MCF 10A (cell line): Measurements from ENCODE around the gene NARS2. TPM values are rescaled to one million over a fixed set of nuclear protein-coding genes. Genes with fewer than 3 reads are reported as not detected.

Experiments used
- BruUV-seq: library from RNA; stranded (reverse); fragments of 400-500 nt; replicated peaks from 2 replicates; lab custom pipeline; 2021; lab: Mats Ljungman, UMichigan
- CTCF ChIA-PET: fragments of 300-600 bp; sonication (Branson Sonifier 250); formaldehyde crosslinking; extraction: SDS; loops from one replicate; lab custom pipeline; 2021; ENCODE audit warnings: antibody characterized with exemption, inconsistent platforms; lab: Yijun Ruan, JAX
- POLR2A ChIA-PET: fragments of 300-600, 350-650 bp; sonication (Branson Sonifier 250); formaldehyde crosslinking; extraction: SDS; loops from one replicate; lab custom pipeline; 2020; ENCODE audit warnings: antibody characterized with exemption, inconsistent platforms; lab: Yijun Ruan, JAX
- DNase-seq: peaks from one replicate; pipeline ENCODE4 v3.0.0-alpha.2; 2018; ENCODE audit not compliant: unreplicated experiment
- H3K27ac Mint-ChIP-seq: one replicate; pipeline ENCODE4 v1.8.0; 2022; ENCODE audit warnings: mild to moderate bottlenecking, low read depth, mixed read lengths; ENCODE audit not compliant: unreplicated experiment
- H3K27me3 Mint-ChIP-seq: one replicate; pipeline ENCODE4 v1.8.0; 2022; ENCODE audit warnings: mixed read lengths; ENCODE audit not compliant: insufficient read depth, unreplicated experiment
- H3K36me3 Mint-ChIP-seq: one replicate; pipeline ENCODE4 v1.8.0; 2022; ENCODE audit warnings: mild to moderate bottlenecking, moderate library complexity, mixed read lengths; ENCODE audit not compliant: insufficient read depth, unreplicated experiment
- H3K4me1 Mint-ChIP-seq: one replicate; pipeline ENCODE4 v1.8.0; 2022; ENCODE audit warnings: mixed read lengths; ENCODE audit not compliant: insufficient read depth, unreplicated experiment
- H3K4me3 Mint-ChIP-seq: one replicate; pipeline ENCODE4 v1.8.0; 2022; ENCODE audit warnings: mild to moderate bottlenecking, moderate library complexity, mixed read lengths; ENCODE audit not compliant: unreplicated experiment
- H3K9me3 Mint-ChIP-seq: one replicate; pipeline ENCODE4 v1.8.0; 2022; ENCODE audit warnings: mixed read lengths; ENCODE audit not compliant: unreplicated experiment
- CTCF ChIP-seq: fragments of 200-600 bp; IDR thresholded peaks from one replicate; pipeline ENCODE4 v1.8.0; 2022; ENCODE audit warnings: antibody characterized with exemption, mild to moderate bottlenecking; ENCODE audit not compliant: unreplicated experiment
- intact Hi-C: fragments of 100-400 bp; cut with micrococcal nuclease; formaldehyde crosslinking; loops from 2 replicates; pipeline ENCODE4 v1.14.1; 2022
- total RNA-seq: library from RNA; stranded (reverse); gene quantifications from 2 replicates; pipeline ENCODE4 v1.2.3, GENCODE V29; 2022

NARS2 gene
- total RNA-seq, 1 experiment from 2014 or later = 24.6 TPM

- Mint-ChIP-seq H3K4me3 (no peak overlapping the region), H3K27me3 (no peaks in the 10 kb centered on the region), H3K4me1 (no peaks in the 10 kb centered on the region), H3K27ac (no peak overlapping the region), H3K9me3 (no peaks in the 10 kb centered on the region), H3K36me3 (no peaks in the 10 kb centered on the region)
- ChIA-PET POLR2A (no interaction called here), CTCF (interaction anchor here (0.6 to 1.0 kb wide), 2 partner anchors 17 to 34 kb away, joined by 3 read pairs; no protein-coding TSS in a partner anchor)
- intact Hi-C loops = no loop called here
- no peak for TF ChIP-seq CTCF
- no TSS peak for BruUV-seq
- DNase-seq = no peak
Measured at GRCh38 chr11:78392854-78393253, 181.8 kb downstream of the NARS2 start.

GRCh38 chr11:78391424-78391823 lies 183.2 kb downstream of the NARS2 start:
- Mint-ChIP-seq H3K27me3 (no peaks in the 10 kb centered on the region), H3K9me3 (no peaks in the 10 kb centered on the region), H3K4me1 (no peaks in the 10 kb centered on the region), H3K27ac (no peak overlapping the region), H3K36me3 (no peaks in the 10 kb centered on the region), H3K4me3 (no peak overlapping the region)
- ChIA-PET POLR2A (no interaction called here), CTCF (interaction anchor here (0.6 kb wide), 1 partner anchor 1225 kb away, joined by 3 read pairs; no protein-coding TSS in a partner anchor)
- no peak for DNase-seq
- intact Hi-C loops = no loop called here
- no peak for TF ChIP-seq CTCF
- no TSS peak for BruUV-seq

- no peak for TF ChIP-seq CTCF
- Mint-ChIP-seq H3K27me3 (no peaks in the 10 kb centered on the region), H3K27ac (no peak overlapping the region), H3K4me1 (no peaks in the 10 kb centered on the region), H3K4me3 (no peak overlapping the region), H3K36me3 (no peaks in the 10 kb centered on the region), H3K9me3 (no peaks in the 10 kb centered on the region)
- ChIA-PET POLR2A (no interaction called here), CTCF (interaction anchor here (0.6 to 0.7 kb wide), 2 partner anchors 53 to 1224 kb away, joined by 3 read pairs; no protein-coding TSS in a partner anchor)
- no peak for DNase-seq
- intact Hi-C loops = no loop called here
- no TSS peak for BruUV-seq
Measured at GRCh38 chr11:78390809-78391208, 183.9 kb downstream of the NARS2 start.

GRCh38 chr11:78386215-78386941 lies 188.3 kb downstream of the NARS2 start:
- no peak for DNase-seq

More at GRCh38 chr11:78386215-78386941, 188.3 kb downstream of the NARS2 start:
- Mint-ChIP-seq H3K4me1 (no peaks in the 10 kb centered on the region), H3K9me3 (peaks cover 17% of the 10 kb centered on the region), H3K27me3 (no peaks in the 10 kb centered on the region), H3K27ac (no peak overlapping the region), H3K36me3 (no peaks in the 10 kb centered on the region), H3K4me3 (no peak overlapping the region)
- intact Hi-C loops = loop anchor here (1.0 kb wide), 1 partner anchor 25 kb away; no protein-coding TSS in a partner anchor
- no TSS peak for BruUV-seq
- TF ChIP-seq CTCF = no peak
- ChIA-PET CTCF (interaction anchor here (1.1 kb wide), 1 partner anchor 50 kb away, joined by 5 read pairs; no protein-coding TSS in a partner anchor), POLR2A (no interaction called here)

Other genes starting within 250 kb of the NARS2 start
- 4.2 and 4.5 TPM in 2 replicates for gene GAB2, start 157.0 kb downstream of the NARS2 start, total RNA-seq